ENCODE results near the gene NBPF4. TPM values are rescaled to one million over a fixed set of nuclear protein-coding genes. Genes with fewer than 3 reads are reported as not detected.
"Not testable (repeated sequence)": the region's sequence is repeated elsewhere in the genome, so short reads cannot be mapped to it uniquely, and the experiment has no call there.

The NBPF4 gene
- total RNA-seq = not detected
- polyA plus RNA-seq = under 1 TPM in 1 of 3 donors, not detected in 2; 0.20 TPM

GRCh38 chr1:108243976-108244375, at the start of gene NBPF4:
TSS of gene NBPF4 (minus strand) at chr1:108244076. CDS start at chr1:108243761, 315 bp downstream.
- H3K4me3 ChIP-seq; H3K9me3 ChIP-seq; H3K27me3 ChIP-seq; H3K4me1 ChIP-seq; intact Hi-C loops (cut with DNase I); H3K36me3 ChIP-seq; DNase-seq; H3K27ac ChIP-seq: not testable (repeated sequence)
- no CpG with 5 or more reads among the region's 3 CpGs for WGBS, 2 donors

GRCh38 chr1:108282528-108283257, 38.8 kb upstream of the NBPF4 start:
- H3K36me3 ChIP-seq; intact Hi-C loops (cut with DNase I); H3K4me1 ChIP-seq; H3K27me3 ChIP-seq; H3K27ac ChIP-seq; H3K4me3 ChIP-seq; H3K9me3 ChIP-seq; DNase-seq: not testable (repeated sequence)
- WGBS, 2 donors = no CpG with 5 or more reads among the region's 6 CpGs

- no CpG with 5 or more reads among the region's 61 CpGs for WGBS, 2 donors
Observed at GRCh38 chr1:108272485-108273327, 28.8 kb upstream of the NBPF4 start.

GRCh38 chr1:108267097-108267496, 23.2 kb upstream of the NBPF4 start:
- H3K27me3 ChIP-seq; H3K4me3 ChIP-seq; H3K27ac ChIP-seq; intact Hi-C loops (cut with DNase I); DNase-seq; H3K36me3 ChIP-seq; H3K4me1 ChIP-seq; H3K9me3 ChIP-seq: not testable (repeated sequence)
- 8 to 73% methylated on average over 1 of the region's 1 CpG for WGBS, 2 donors

More at GRCh38 chr1:108272485-108273327, 28.8 kb upstream of the NBPF4 start:
- H3K36me3 ChIP-seq; H3K27me3 ChIP-seq; intact Hi-C loops (cut with DNase I); DNase-seq; H3K27ac ChIP-seq; H3K4me3 ChIP-seq; H3K4me1 ChIP-seq; H3K9me3 ChIP-seq: not testable (repeated sequence)

- intact Hi-C loops (cut with DNase I); H3K9me3 ChIP-seq; H3K27ac ChIP-seq; DNase-seq; H3K36me3 ChIP-seq; H3K4me3 ChIP-seq; H3K27me3 ChIP-seq; H3K4me1 ChIP-seq: not testable (repeated sequence)
- WGBS, 2 donors = no CpG with 5 or more reads among the region's 11 CpGs
Observed at GRCh38 chr1:108261967-108262366, 18.1 kb upstream of the NBPF4 start.

GRCh38 chr1:108261519-108261918, 17.6 kb upstream of the NBPF4 start:
- DNase-seq; H3K9me3 ChIP-seq; H3K27ac ChIP-seq; H3K27me3 ChIP-seq; intact Hi-C loops (cut with DNase I); H3K4me3 ChIP-seq; H3K4me1 ChIP-seq; H3K36me3 ChIP-seq: not testable (repeated sequence)
- WGBS, 2 donors = no CpG with 5 or more reads among the region's 10 CpGs

GRCh38 chr1:108260578-108261259, 16.8 kb upstream of the NBPF4 start:
- DNase-seq; H3K27me3 ChIP-seq; H3K4me3 ChIP-seq; H3K4me1 ChIP-seq; H3K27ac ChIP-seq; H3K9me3 ChIP-seq; intact Hi-C loops (cut with DNase I); H3K36me3 ChIP-seq: not testable (repeated sequence)
- no CpG with 5 or more reads among the region's 4 CpGs for whole genome bisulfite sequencing, 2 donors

GRCh38 chr1:108255426-108255825, 11.6 kb upstream of the NBPF4 start:
- intact Hi-C loops (cut with DNase I) = not testable (repeated sequence)

GRCh38 chr1:108239426-108239825, 4.5 kb downstream of the NBPF4 start:
- H3K9me3 ChIP-seq; H3K4me3 ChIP-seq; H3K36me3 ChIP-seq; H3K4me1 ChIP-seq; intact Hi-C loops (cut with DNase I); H3K27me3 ChIP-seq; H3K27ac ChIP-seq; DNase-seq: not testable (repeated sequence)
- WGBS, 2 donors = no CpG with 5 or more reads among the region's 2 CpGs

More at GRCh38 chr1:108255426-108255825, 11.6 kb upstream of the NBPF4 start:
- H3K27me3 ChIP-seq, H3K4me3 ChIP-seq, H3K9me3 ChIP-seq, H3K4me1 ChIP-seq, DNase-seq, H3K36me3 ChIP-seq, H3K27ac ChIP-seq: not testable (repeated sequence)

GRCh38 chr1:108235308-108235707, 8.6 kb downstream of the NBPF4 start:
- H3K27me3 ChIP-seq; H3K27ac ChIP-seq; H3K9me3 ChIP-seq; H3K36me3 ChIP-seq; H3K4me3 ChIP-seq; intact Hi-C loops (cut with DNase I); H3K4me1 ChIP-seq; DNase-seq: not testable (repeated sequence)
- no CpG with 5 or more reads among the region's 2 CpGs for WGBS, 2 donors

GRCh38 chr1:108232183-108232582, 11.7 kb downstream of the NBPF4 start:
- DNase-seq; H3K4me1 ChIP-seq; H3K36me3 ChIP-seq; H3K27ac ChIP-seq; intact Hi-C loops (cut with DNase I); H3K27me3 ChIP-seq; H3K4me3 ChIP-seq; H3K9me3 ChIP-seq: not testable (repeated sequence)
- no CpG with 5 or more reads among the region's 3 CpGs for WGBS, 2 donors

- intact Hi-C loops (cut with DNase I); H3K4me1 ChIP-seq; DNase-seq; H3K9me3 ChIP-seq; H3K36me3 ChIP-seq; H3K27ac ChIP-seq; H3K27me3 ChIP-seq; H3K4me3 ChIP-seq: not testable (repeated sequence)
- WGBS, 2 donors = no CpG with 5 or more reads among the region's 3 CpGs
Observed at GRCh38 chr1:108229976-108230375, 13.9 kb downstream of the NBPF4 start.

GRCh38 chr1:108227772-108228171, 16.1 kb downstream of the NBPF4 start:
- H3K27ac ChIP-seq; H3K27me3 ChIP-seq; H3K36me3 ChIP-seq; intact Hi-C loops (cut with DNase I); DNase-seq; H3K4me1 ChIP-seq; H3K4me3 ChIP-seq; H3K9me3 ChIP-seq: not testable (repeated sequence)
- no CpG with 5 or more reads among the region's 7 CpGs for WGBS, 2 donors

Data from sigmoid colon (tissue), 7 donors.